ENCODE results near the gene DNAH6.

The DNAH6 gene

GRCh38 chr2:84844141-84844540, 327.8 kb downstream of the DNAH6 start:
- TF ChIP-seq GATA2 (IDR thresholded peaks at IDR 0.05; ENCODE audit: low read depth, low read length) (no peak), GATA3 (IDR thresholded peaks at IDR 0.05; ENCODE audit: low read depth, low read length) (no peak)

GRCh38 chr2:84846041-84846663, 329.9 kb downstream of the DNAH6 start:
- TF ChIP-seq GATA3 (IDR thresholded peaks at IDR 0.05; ENCODE audit: low read depth, low read length) (no peak), GATA2 (IDR thresholded peaks at IDR 0.05; ENCODE audit: low read depth, low read length) (no peak)

GRCh38 chr2:84846741-84847142, 330.4 kb downstream of the DNAH6 start:
- TF ChIP-seq GATA3 (IDR thresholded peaks at IDR 0.05; ENCODE audit: low read depth, low read length) (no peak), GATA2 (IDR thresholded peaks at IDR 0.05; ENCODE audit: low read depth, low read length) (no peak)

GRCh38 chr2:84847326-84848050, 331.2 kb downstream of the DNAH6 start:
- TF ChIP-seq GATA2 (IDR thresholded peaks at IDR 0.05; ENCODE audit: low read depth, low read length): no peak
- no peak for TF ChIP-seq GATA3 (IDR thresholded peaks at IDR 0.05; ENCODE audit: low read depth, low read length)

GRCh38 chr2:84849271-84849952, 333.1 kb downstream of the DNAH6 start:
- no peak for TF ChIP-seq GATA3 (IDR thresholded peaks at IDR 0.05; ENCODE audit: low read depth, low read length)
- TF ChIP-seq GATA2 (IDR thresholded peaks at IDR 0.05; ENCODE audit: low read depth, low read length): no peak

- no peak for TF ChIP-seq GATA3 (IDR thresholded peaks at IDR 0.05; ENCODE audit: low read depth, low read length)
- TF ChIP-seq GATA2 (IDR thresholded peaks at IDR 0.05; ENCODE audit: low read depth, low read length): no peak
Measured at GRCh38 chr2:84850471-84850870, 334.2 kb downstream of the DNAH6 start.

- no peak for TF ChIP-seq GATA2 (IDR thresholded peaks at IDR 0.05; ENCODE audit: low read depth, low read length)
- TF ChIP-seq GATA3 (IDR thresholded peaks at IDR 0.05; ENCODE audit: low read depth, low read length): no peak
Measured at GRCh38 chr2:84851876-84852275, 335.6 kb downstream of the DNAH6 start.

GRCh38 chr2:84854850-84855249, 338.6 kb downstream of the DNAH6 start:
- TF ChIP-seq GATA3 (IDR thresholded peaks at IDR 0.05; ENCODE audit: low read depth, low read length): no peak
- TF ChIP-seq GATA2 (IDR thresholded peaks at IDR 0.05; ENCODE audit: low read depth, low read length): no peak

GRCh38 chr2:84855731-84856130, 339.4 kb downstream of the DNAH6 start:
- TF ChIP-seq GATA2 (IDR thresholded peaks at IDR 0.05; ENCODE audit: low read depth, low read length): no peak
- no peak for TF ChIP-seq GATA3 (IDR thresholded peaks at IDR 0.05; ENCODE audit: low read depth, low read length)

- TF ChIP-seq GATA2 (IDR thresholded peaks at IDR 0.05; ENCODE audit: low read depth, low read length) (no peak), GATA3 (IDR thresholded peaks at IDR 0.05; ENCODE audit: low read depth, low read length) (no peak)
Measured at GRCh38 chr2:84856787-84857186, 340.5 kb downstream of the DNAH6 start.

- no peak for TF ChIP-seq GATA2 (IDR thresholded peaks at IDR 0.05; ENCODE audit: low read depth, low read length)
- TF ChIP-seq GATA3 (IDR thresholded peaks at IDR 0.05; ENCODE audit: low read depth, low read length): no peak
Measured at GRCh38 chr2:84857566-84857965, 341.3 kb downstream of the DNAH6 start.

GRCh38 chr2:84858123-84858522, 341.8 kb downstream of the DNAH6 start:
- TF ChIP-seq GATA3 (IDR thresholded peaks at IDR 0.05; ENCODE audit: low read depth, low read length) (no peak), GATA2 (IDR thresholded peaks at IDR 0.05; ENCODE audit: low read depth, low read length) (no peak)

- TF ChIP-seq GATA2 (IDR thresholded peaks at IDR 0.05; ENCODE audit: low read depth, low read length) (no peak), GATA3 (IDR thresholded peaks at IDR 0.05; ENCODE audit: low read depth, low read length) (no peak)
Measured at GRCh38 chr2:84858937-84859336, 342.6 kb downstream of the DNAH6 start.

GRCh38 chr2:84861539-84861938, 345.2 kb downstream of the DNAH6 start:
- TF ChIP-seq GATA2 (IDR thresholded peaks at IDR 0.05; ENCODE audit: low read depth, low read length) (no peak), GATA3 (IDR thresholded peaks at IDR 0.05; ENCODE audit: low read depth, low read length) (no peak)

GRCh38 chr2:84862006-84862405, 345.7 kb downstream of the DNAH6 start:
- TF ChIP-seq GATA2 (IDR thresholded peaks at IDR 0.05; ENCODE audit: low read depth, low read length) (no peak), GATA3 (IDR thresholded peaks at IDR 0.05; ENCODE audit: low read depth, low read length) (no peak)

Measured in SH-SY5Y (cell line).